HFF-Myc (cell line): ENCODE results near the gene IZUMO1.
A peak's percentile ranks its signal among the peaks of the same experiment; 100 is the strongest.

Experiments used
- DNase-seq: peaks from one replicate; pipeline ENCODE4 v3.0.0-alpha.2; 2011; ENCODE audit warnings: low read depth; ENCODE audit errors: extremely low read depth
- H3K4me3 ChIP-seq: replicated peaks from 2 replicates; pipeline ENCODE4 v1.5.1; 2011; ENCODE audit warnings: low read depth, mild to moderate bottlenecking, control low read depth, low read length
- TF ChIP-seq, protein P1 (sequence below): IDR thresholded peaks from 2 replicates; pipeline ENCODE4 v1.5.1; 2012; ENCODE audit warnings: mild to moderate bottlenecking, low read depth, low read length, control low read depth; ENCODE audit errors: missing control alignments

The IZUMO1 gene

DNA sequence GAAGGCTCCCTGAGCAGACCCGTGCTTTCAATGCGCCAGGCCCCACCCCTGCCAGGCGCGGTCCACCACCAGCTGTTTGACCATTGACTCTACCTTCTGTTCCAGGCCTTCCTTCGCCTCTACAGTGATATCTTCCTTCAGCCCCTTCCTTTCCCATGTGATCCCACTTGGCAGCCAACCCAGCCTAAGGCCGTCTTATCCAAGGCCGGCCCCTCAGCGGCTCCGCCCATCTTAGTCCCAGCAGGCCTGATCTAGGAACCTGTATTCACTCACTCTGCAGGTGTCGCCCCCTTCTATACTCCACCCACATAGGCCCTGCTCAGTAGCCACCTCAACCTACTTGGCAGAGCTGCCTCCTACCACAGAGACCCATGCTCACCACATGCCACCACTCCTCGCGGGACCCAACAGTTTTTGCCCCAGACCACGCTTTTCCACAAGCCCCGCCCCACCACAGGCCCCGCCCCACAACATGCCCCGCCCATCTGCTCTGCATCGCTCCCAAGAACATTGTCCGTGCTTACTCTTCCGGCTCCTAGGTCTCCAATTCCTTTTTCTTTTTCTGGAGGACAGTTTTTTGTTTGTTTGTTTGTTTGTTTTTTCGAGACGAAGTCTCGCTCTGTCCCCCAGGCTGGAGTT, 9.2 kb downstream of the IZUMO1 start:
- TF ChIP-seq, protein P1, sequence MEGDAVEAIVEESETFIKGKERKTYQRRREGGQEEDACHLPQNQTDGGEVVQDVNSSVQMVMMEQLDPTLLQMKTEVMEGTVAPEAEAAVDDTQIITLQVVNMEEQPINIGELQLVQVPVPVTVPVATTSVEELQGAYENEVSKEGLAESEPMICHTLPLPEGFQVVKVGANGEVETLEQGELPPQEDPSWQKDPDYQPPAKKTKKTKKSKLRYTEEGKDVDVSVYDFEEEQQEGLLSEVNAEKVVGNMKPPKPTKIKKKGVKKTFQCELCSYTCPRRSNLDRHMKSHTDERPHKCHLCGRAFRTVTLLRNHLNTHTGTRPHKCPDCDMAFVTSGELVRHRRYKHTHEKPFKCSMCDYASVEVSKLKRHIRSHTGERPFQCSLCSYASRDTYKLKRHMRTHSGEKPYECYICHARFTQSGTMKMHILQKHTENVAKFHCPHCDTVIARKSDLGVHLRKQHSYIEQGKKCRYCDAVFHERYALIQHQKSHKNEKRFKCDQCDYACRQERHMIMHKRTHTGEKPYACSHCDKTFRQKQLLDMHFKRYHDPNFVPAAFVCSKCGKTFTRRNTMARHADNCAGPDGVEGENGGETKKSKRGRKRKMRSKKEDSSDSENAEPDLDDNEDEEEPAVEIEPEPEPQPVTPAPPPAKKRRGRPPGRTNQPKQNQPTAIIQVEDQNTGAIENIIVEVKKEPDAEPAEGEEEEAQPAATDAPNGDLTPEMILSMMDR, result no peak
- no peak for DNase-seq
- H3K4me3 ChIP-seq, result no peak overlapping the region

GRCh38 chr19:48735031-48735615, 11.6 kb downstream of the IZUMO1 start:
- no peak for DNase-seq
- H3K4me3 ChIP-seq, result peak overlapping the region; percentile 30
- TF ChIP-seq, protein P1, result no peak

- DNase-seq, result no peak
- no peak overlapping the region; the same call in 1 of the 2 replicates for H3K4me3 ChIP-seq
- TF ChIP-seq, protein P1, result no peak
Measured at GRCh38 chr19:48734625-48735024, 12.1 kb downstream of the IZUMO1 start.

DNA sequence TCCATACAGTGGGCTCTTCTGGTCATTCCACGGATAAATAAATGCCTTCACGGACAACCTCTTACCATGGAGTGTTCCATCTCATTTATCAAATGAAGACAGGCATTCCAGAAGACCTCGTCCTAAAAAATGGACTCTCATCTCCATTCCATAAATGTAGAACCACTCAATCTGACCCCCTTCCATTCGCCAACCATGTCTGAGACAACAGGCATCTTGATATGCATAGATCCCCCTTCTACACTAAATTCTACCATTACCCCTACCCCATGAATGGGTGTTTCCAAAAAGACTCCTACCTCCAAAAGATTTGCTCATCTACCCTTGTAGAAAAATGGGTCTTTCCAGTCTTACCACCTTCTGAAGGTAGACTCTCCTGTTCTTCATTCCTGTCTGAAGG, 15.3 kb downstream of the IZUMO1 start:
- TF ChIP-seq, protein P1, result no peak
- no peak for DNase-seq
- H3K4me3 ChIP-seq, result no peak overlapping the region

GRCh38 chr19:48728911-48729664, 17.6 kb downstream of the IZUMO1 start:
- no peak overlapping the region for H3K4me3 ChIP-seq
- no peak for DNase-seq
- TF ChIP-seq, protein P1, result no peak

GRCh38 chr19:48726556-48726955, 20.2 kb downstream of the IZUMO1 start:
- H3K4me3 ChIP-seq, result no peak overlapping the region
- DNase-seq, result no peak
- TF ChIP-seq, protein P1, result no peak
